ENCODE results near the gene BRF1. TPM values are rescaled to one million over a fixed set of nuclear protein-coding genes. Genes with fewer than 3 reads are reported as not detected.

BRF1 gene
- total RNA-seq, 1 donor from 2014 or later: 20.5 TPM

DNA sequence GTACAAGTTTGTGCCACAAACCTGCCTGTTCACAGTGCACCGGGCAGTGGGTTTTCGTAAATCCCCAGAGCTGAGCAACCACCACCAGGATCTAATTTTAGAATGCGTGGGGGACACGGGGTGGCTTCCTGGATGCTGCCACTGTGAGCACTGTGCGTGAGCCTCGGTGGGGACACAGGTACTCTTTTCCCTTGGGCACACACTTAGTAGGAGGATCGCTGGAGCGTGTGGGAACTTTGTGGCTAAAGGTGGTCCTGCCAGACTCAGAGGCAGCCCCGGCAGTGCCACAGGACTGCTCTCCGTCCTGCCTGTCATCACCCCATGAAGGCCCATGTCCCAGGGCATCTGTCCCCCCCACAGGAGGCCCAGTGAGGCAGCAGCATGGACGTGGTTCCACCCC is 31.4 kb downstream of the BRF1 start:
- DNase-seq (ENCODE audit: low spot score): no peak
- ATAC-seq: no peak

DNA sequence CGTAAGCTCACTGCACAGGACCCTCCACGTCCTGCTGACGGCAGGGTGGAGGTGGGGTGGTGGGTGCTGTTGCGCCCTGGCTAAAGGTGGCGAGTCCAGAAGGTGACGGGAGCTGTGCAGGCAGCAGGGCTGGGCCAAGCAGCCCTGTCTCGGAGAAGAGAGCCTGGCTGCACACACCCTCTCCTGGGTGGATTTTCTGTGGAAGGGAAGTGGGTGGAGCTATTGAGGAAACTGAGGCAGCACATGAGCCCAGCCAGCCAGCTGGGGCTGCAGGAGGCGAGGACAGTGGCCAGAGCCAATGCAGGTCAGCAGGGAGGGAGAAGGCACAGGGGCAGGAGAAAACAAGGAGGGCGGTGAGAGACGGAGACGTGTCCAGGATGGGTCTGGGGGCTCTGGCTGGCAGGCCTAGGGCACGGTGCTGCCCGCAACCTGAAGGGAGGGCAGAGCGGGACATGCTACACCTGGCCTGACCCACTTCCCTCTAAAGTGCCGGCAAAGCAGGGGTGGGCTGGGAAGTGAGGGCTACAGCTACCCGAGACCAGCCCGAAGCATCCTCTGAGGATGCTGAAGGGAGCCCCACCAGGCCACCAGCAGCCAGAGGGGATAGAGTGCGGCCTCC is 32.0 kb downstream of the BRF1 start:
- ATAC-seq (no peak), DNase-seq (ENCODE audit: low spot score) (no peak)

DNA sequence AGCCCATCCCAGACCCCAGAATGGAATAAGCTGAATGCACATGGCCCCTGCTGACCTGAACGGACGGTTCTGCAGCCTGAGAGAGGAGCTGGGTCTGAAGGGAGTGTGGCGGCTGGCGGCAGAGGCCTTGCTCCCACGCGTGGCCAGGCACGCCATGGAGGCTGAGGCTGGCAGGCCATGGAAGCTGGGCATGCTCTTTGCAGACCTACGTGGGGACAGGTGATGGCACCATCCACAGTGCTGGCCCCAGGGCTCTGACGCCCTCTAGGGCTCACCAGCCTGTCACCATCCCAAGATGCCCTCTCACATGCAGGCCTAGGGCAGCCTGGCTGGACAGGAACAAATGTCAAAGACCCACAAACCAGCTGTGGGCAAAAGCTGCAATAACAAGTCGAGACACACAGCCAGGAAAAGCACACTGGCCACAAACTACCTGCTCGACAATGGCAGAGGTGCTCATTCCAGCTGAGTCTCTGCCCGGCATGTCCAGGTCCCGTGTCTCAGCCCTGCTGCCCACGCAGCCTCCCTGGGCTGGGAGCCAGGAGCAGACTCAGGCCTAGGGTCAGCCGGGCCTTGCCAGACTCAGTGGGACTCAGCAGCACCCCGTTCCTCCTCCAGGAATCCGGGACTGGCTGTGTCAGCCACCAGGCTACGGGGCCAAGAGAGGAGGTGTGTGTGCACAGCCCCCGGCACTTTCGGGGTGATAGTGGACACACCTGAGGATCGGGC is 32.8 kb downstream of the BRF1 start:
- ATAC-seq (peak; percentile 81), DNase-seq (ENCODE audit: low spot score) (no peak)

DNA sequence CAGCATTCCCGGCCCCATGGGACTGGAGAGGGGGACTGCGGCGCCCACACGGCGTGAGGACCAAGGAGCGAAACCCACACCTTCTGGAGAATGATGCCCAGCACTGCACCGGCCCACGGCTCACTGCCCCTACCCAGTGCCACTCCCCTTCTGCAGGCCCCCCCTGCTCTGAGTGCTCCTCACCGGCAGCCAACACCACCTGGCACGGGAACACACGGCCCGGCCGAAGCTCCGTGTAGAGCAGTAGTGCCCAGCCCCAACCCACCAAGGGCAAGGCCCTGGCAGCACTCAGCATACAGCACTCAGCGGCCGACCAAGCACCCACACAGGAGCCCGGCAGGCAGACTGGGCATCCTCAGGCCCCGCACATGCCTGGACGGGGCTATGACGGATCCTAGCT is 39.0 kb downstream of the BRF1 start:
- DNase-seq (ENCODE audit: low spot score) (no peak), ATAC-seq (no peak)

DNA sequence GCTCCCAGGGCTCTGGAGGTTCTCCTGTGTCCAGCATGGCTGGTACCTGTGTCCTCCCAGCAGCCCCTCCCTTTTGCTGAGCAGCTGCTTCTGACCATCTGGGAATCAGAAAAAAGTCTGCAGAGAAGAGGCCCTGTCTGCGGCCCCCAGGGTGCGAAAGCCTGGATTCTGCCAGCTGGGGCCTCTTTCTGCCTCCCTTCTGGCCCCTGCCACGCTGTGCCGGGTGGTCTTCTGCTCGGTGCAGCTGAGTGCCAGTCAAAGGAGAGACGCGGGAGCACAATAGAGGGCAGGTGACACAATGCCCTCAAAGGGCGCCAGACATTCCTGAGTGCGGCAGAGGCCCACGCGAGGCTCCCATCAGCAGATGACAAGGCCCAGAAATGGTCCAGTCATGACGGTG is 39.8 kb downstream of the BRF1 start:
- ATAC-seq (no peak), DNase-seq (ENCODE audit: low spot score) (no peak)

DNA sequence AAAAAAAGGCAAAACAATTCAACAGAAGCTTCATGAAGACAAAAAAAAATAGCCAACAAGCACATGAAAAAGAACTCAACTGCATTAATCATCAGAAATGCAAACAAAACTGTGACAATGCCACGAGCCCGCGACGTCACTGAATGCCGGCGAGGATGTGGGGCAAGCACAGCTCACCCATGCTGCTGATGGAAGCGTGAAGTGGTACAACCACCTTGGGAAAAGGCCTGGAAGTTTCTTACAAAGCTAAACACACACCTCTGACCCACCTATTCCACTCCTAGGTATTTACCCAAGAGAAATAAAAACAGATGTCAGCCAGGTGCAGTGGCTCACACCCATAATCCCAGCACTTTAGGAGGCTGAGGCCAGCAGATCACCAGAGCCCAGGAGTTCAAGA is 42.0 kb downstream of the BRF1 start:
- ATAC-seq (no peak), DNase-seq (ENCODE audit: low spot score) (no peak)

DNA sequence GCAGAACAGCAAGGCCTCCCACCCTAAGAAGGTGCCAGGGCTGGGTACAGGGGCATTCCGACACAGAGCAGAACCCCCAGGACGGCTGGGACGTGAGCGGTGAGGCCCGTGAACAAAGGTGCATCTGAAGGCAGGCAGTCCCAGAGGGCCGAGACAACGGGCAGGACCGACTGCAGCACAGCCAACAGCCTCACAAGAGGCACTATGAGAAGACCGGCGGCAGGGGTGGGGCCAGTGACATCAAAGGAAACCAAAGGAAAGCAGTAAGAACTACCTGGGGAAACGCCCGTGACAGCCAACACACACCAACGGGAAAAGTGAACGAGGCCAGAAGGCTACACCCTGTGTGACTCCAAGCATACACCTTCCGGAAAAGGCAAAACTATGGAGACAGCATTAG is 43.3 kb downstream of the BRF1 start:
- ATAC-seq (no peak), DNase-seq (ENCODE audit: low spot score) (no peak)

DNA sequence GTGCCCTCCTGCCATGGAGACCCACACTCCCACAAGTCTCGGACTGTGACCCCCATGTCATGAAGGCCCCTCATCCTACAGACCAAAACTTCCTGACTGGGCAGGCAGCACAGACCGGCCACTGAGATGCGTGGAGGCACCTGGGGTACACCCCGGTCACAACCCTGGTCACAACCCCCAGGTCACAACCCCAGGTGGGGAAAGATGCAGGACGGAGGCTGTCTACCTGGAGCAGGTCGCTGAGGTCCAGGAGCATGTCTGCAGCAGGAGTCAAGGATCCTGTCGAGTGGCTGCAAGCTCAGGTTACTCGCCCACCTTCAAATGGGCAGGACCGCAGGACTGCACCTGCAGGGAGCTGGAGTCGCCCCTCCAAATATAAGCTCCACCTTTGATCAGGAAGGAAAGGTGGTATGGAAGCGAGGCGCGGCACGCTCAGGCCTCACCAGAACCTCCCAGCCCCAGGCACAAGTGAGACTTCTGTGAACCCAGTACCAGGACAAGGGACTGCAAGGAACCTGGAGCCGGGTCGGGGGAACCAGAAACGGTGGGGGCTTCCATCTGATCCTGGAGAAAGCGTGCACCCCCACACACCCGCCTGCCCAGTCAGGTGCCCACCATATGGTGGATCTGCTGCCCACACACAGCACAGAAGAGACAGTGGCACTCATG is 44.4 kb downstream of the BRF1 start:
- ATAC-seq: no peak
- no peak for DNase-seq (ENCODE audit: low spot score)

DNA sequence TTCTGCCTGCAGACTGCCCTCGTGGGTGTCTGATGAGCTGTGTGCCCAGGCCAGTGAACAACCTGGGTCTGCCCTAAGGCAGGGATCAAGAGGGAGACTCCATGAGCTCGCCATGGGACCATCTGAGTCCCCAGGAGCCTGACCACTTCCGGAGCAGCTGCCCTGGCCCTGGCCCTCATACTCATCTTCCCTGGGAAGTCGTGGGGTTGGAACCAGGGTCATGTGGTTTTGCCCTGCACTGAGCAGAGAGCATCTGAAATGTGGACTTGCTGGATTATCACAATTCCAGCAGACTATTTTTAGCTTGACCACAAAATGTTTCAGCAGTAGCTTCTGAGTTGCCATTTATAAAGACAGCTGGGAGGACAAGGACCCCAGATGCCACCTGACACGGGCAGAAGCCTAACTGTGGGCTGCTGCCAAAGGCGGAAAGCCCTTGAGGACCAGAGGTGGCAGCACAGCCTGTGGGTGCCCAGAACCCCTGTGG is 45.7 kb downstream of the BRF1 start:
- ATAC-seq (no peak), DNase-seq (ENCODE audit: low spot score) (no peak)

DNA sequence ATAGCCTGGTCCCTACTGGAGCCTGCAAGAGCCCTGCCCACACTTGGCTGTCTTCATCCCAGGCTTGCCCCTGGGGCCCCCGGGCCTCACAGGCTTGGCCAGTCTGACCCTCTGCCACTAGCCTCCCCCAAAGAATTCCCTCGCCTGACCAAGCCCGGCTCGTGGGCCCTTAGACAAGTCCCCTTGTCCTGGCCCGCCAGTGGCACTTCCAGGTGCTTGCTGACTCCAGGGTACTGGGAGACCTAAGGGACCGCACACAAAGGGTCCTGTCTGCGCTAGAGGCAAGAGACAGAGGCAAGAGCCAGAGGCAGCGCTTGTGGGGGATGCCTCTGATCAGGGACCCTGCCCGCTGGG is 47.5 kb downstream of the BRF1 start:
- DNase-seq (ENCODE audit: low spot score): no peak

DNA sequence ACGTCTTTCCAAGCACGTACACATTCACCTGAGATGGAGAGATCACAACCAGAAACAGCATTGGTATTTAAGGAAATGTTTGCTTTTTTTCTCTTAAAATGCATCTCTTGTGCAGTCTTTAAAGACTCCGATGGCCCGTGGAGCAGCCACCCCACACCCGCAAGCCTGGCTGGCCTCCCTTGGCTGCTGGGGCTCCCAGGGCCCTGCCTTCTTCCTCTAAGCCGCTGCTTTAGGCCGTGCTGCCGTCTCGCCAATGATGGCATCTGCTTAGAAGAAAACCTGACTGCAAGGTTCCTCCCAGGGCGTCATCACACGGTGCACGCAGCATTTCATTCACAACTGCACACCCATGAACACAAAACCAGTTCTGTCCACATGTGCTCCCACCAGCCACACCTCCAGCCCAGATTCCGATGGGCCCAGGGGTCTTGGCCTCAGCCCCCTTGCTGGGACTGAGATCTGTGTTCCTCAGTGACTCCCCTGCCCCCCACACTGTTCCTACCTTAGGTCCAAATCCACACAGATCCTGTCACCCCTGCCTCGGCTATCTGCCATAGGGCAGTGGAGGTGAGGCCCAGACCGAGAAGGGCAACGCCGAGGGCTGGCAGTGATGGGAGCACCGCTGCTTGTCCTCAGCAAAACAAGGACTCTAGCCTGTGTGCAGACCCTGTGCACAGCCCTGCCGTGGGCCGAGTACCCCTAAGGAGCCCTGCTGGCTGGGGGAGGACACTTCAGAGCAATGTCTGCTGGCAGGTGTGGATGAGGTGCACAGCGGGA is 48.1 kb downstream of the BRF1 start:
- no peak for ATAC-seq
- DNase-seq (ENCODE audit: low spot score): no peak

More for the DNA sequence above, 47.5 kb downstream of the BRF1 start:
- no peak for ATAC-seq

DNA sequence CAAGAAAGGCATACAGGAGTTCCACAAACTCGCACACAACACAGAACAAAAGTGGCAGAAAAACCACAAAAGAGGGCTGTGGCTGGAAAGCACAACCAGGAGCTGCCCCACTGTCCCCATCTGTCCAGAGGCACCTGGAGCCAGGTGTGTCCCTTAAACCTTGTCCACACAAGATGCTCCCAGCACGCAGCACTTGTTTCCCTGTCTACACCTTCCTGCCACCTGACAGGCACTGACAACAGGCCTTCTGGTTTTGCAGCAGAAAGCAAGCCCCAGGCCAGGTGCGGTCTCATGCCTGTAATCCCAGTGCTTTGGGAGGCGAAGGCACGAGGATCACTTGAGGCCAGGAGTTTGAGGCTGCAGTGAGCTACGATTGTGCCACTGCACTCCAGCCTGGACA is 48.9 kb downstream of the BRF1 start:
- no peak for ATAC-seq
- no peak for DNase-seq (ENCODE audit: low spot score)

DNA sequence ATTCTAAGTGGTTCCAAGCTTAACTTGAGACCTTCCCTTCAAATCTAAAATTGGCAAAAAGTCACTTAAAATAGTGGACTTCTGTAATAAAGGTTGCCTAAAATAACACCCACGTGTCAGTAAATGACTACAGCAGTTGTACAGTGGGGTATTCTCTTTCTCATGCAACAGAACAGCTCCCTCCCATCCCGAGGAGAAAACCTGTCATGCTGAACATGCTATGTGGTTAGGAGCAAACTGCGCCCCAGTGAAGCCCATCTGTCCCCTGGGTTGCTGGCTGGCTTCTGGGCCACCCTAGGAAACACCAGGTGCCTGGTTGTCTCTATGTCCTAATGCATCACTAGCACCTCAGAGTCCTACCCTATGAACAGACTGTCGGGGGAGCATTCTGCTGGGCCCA is 49.8 kb downstream of the BRF1 start:
- DNase-seq (ENCODE audit: low spot score) (no peak), ATAC-seq (no peak)

DNA sequence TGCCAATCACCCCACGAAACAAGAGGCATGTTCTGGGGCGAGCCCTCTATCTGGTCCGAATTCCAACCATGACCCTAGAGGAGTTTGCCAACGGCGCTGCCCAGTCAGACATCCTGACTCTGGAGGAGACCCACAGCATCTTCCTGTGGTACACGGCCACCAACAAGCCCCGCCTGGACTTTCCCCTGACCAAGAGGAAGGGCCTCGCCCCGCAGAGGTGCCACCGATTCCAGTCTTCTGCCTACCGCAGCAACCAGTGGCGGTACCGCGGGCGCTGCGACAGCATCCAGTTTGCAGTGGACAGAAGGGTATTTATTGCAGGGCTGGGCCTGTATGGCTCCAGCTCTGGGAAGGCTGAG is 50.8 kb downstream of the BRF1 start:
- no peak for ATAC-seq
- DNase-seq (ENCODE audit: low spot score): no peak

DNA sequence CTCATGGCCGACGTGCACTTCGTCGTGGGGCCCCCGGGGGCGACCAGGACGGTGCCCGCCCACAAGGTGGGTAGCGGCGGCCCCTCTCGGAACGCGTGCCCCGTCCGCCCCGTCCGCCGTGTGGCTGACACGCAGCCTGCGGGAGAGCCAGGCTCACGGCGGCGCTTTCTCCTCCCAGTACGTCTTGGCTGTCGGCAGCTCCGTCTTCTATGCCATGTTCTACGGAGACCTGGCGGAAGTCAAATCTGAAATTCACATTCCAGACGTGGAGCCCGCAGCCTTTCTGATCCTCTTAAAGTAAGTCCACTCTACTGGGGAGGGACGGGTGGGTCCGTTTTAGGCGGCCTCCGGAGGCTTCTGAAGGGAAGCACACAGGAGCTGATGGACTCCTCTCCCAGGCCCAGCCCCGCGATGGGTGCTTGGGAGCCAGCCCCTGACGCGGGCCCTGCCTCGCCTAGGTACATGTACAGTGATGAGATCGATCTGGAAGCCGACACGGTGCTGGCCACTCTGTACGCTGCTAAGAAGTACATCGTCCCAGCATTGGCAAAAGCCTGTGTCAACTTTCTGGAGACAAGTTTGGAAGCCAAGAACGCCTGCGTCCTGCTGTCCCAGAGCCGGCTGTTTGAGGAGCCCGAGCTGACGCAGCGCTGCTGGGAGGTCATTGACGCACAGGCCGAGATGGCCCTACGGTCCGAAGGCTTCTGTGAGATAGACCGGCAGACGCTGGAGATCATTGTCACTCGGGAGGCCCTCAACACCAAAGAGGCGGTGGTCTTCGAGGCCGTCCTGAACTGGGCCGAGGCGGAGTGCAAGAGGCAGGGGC is 51.4 kb downstream of the BRF1 start:
- DNase-seq (ENCODE audit: low spot score): no peak
- no peak for ATAC-seq

DNA sequence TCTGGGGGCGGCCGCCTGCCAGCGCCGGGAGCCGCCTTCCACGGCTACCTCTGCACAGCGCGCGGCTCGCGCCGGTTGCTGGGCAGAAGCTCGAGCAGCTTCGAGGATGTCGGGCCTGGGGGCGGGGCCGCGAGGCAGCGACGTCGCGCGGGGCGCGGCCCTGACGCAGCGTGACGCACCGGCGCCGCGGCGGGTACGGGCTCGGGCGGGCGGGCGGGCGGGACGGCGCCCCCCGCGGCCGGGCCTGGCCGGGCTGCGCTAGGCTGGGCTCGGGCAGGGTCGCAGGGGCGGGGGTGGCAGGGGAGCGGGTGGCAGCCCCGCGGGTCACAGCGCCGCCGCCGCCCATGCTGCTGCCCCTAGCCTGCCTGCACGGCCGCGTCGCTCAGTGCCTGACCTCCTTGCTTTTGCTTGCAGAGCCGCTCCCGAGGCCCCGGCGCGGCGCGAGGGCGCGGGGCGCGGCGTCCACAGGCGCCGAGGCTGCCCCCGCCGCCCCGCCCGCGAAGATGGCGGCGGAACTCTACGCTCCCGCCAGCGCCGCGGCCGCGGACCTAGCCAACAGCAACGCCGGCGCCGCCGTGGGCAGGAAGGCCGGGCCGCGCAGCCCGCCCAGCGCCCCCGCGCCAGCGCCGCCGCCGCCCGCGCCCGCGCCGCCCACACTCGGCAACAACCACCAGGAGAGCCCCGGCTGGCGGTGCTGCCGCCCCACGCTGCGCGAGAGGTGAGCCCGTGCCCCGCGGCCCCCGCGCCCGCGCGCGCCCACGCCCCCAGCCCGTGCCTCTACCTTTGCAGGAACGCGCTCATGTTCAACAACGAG is 52.2 kb downstream of the BRF1 start, which contains the start of gene BTBD6:
Gene BTBD6, plus strand, starts transcription at position 166 of the 814 bp plus-strand sequence. Its CDS starts 179 bp downstream, at position 345.
- DNase-seq (ENCODE audit: low spot score) (peak; percentile 88), ATAC-seq (peak; percentile 92)

DNA sequence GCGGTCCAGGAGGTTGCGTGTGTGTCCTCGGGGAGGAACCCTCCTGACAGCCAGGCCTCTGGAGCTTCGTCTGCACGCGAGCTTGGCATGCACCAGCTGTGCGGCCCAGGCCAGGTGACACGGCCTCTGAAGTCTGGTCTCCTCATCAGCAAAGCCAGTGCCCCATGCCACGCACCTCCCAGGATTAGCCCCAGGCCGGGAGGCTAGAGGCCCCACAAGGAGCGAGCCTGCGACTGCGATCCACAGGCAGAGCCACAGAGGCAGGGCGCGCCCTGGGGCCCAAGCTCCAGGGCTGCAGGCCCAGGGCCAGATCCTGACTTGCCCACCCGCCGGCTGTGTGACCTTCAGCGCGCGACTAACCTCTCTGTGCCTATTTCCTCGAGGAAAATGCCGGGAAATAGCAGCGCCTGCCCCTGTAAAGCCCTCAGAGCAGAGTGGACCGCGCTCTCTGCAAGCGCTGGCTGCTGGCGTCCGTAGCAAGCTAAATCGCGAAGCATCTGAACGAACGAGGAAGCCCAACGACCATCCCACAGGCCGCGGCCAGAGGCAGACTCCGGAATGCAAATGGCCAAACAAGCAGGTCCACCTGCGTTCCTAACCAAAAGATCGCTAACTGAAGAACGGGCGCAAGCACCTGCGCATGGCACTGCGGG is 53.0 kb downstream of the BRF1 start:
- peak; percentile 28 for ATAC-seq
- DNase-seq (ENCODE audit: low spot score): no peak

DNA sequence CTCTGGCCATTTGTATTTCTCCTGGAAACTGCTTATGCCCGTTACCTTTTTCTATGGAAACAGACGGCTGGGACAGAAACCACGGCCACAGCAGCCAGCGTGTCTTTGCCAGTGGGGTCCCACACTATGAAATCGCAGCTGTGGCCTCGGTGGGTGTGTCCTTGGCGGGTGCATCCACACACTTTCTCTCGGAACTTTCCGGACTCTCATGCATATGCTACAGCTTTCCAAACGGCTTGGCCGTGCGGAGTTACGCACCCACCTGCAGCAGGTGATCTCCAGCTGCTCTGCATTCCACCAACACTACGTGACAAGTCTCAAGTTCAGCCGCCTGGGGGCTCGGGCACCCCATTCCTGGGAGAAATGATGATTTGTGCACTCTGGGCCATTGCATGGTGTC is 53.8 kb downstream of the BRF1 start:
- no peak for DNase-seq (ENCODE audit: low spot score)
- ATAC-seq: no peak

DNA sequence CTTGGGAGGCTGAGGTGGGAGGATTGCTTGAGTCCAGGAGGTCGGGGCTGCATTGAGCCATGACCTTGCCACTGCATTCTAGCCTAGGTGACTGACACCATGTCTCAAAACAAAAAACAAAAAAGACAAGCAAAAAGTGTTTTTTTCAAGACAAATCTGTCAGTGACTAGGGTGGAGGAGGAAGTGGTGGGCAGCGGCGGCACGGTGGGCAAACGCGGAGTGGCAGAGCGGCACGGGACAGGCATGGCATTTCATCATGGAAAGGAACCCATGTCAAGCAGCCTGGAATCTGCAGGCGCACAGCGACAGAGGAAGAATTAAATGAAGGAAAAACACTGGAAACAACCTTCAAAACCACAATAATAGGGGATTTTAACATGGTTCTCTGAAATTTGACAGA is 56.5 kb downstream of the BRF1 start:
- ATAC-seq: no peak
- DNase-seq (ENCODE audit: low spot score): no peak
